DOHH2 (cell line): ENCODE results near the gene TIE1.

Experiments
- H3F3A ChIP-seq: fragments of 200-600 bp; sonication (generic), shearing (Covaris generic); 2 replicates; pipeline ENCODE4 v1.6.0; 2016; ENCODE audit warnings: antibody characterized with exemption, mild to moderate bottlenecking; ENCODE audit not compliant: control insufficient read depth, insufficient read depth
- H3K27ac ChIP-seq: fragments of 200-600 bp; sonication (generic); 2 replicates; pipeline ENCODE4 v1.5.1; 2014; ENCODE audit warnings: low read depth, mild to moderate bottlenecking, low read length, moderate library complexity
- H3K27me3 ChIP-seq: fragments of 200-600 bp; sonication (generic); 2 replicates; pipeline ENCODE4 v1.6.1; 2014; ENCODE audit warnings: mild to moderate bottlenecking, low read length, mixed read lengths; ENCODE audit not compliant: control insufficient read depth
- H3K36me3 ChIP-seq: fragments of 200-600 bp; sonication (generic); 2 replicates; pipeline ENCODE4 v1.6.1; 2014; ENCODE audit warnings: mild to moderate bottlenecking, low read length, moderate library complexity, mixed read lengths; ENCODE audit not compliant: control insufficient read depth
- H3K4me1 ChIP-seq: fragments of 200-600 bp; sonication (generic); 2 replicates; pipeline ENCODE4 v1.6.1; 2014; ENCODE audit warnings: mild to moderate bottlenecking, low read length, mixed read lengths; ENCODE audit not compliant: control insufficient read depth
- H3K4me2 ChIP-seq: fragments of 200-600 bp; sonication (generic); 2 replicates; pipeline ENCODE4 v1.6.0; 2014; ENCODE audit warnings: mild to moderate bottlenecking, low read length, moderate library complexity
- H3K4me3 ChIP-seq: fragments of 200-600 bp; sonication (generic); 2 replicates; pipeline ENCODE4 v1.5.1; 2014; ENCODE audit warnings: mild to moderate bottlenecking, low read length, mixed read lengths
- H3K79me2 ChIP-seq: fragments of 200-600 bp; sonication (generic); 2 replicates; pipeline ENCODE4 v1.6.1; 2014; ENCODE audit warnings: mild to moderate bottlenecking, low read length, mixed read lengths; ENCODE audit not compliant: control insufficient read depth
- H3K9me2 ChIP-seq: fragments of 200-600 bp; sonication (generic); replicated peaks from 2 replicates; pipeline ENCODE4 v1.6.1; 2014; ENCODE audit warnings: mild to moderate bottlenecking, low read length, mixed read lengths; ENCODE audit not compliant: control insufficient read depth
- H3K9me3 ChIP-seq: fragments of 200-600 bp; sonication (generic); 2 replicates; pipeline ENCODE4 v1.6.1; 2014; ENCODE audit warnings: antibody characterized with exemption, low read length, mixed read lengths; ENCODE audit not compliant: control insufficient read depth, insufficient read depth
- H4K20me1 ChIP-seq: fragments of 200-600 bp; sonication (generic); 2 replicates; pipeline ENCODE4 v1.6.0; 2014; ENCODE audit warnings: low read depth, mild to moderate bottlenecking, antibody characterized with exemption, low read length, moderate library complexity; ENCODE audit not compliant: control insufficient read depth, insufficient read depth
- CTCF ChIP-seq: fragments of 200-600 bp; sonication (generic); IDR thresholded peaks from one replicate; pipeline ENCODE4 v1.5.1; 2014; ENCODE audit warnings: antibody characterized with exemption, mild to moderate bottlenecking, low read depth, low read length; ENCODE audit not compliant: poor library complexity, severe bottlenecking
- EZH2phosphoT487 ChIP-seq: fragments of 200-600 bp; sonication (generic); IDR thresholded peaks from 2 replicates; pipeline ENCODE4 v1.6.1; 2017; ENCODE audit warnings: borderline replicate concordance, mild to moderate bottlenecking, antibody characterized with exemption, low read length, moderate library complexity, mixed read lengths

TIE1 gene

GRCh38 chr1:43315481-43315880 is 14.7 kb downstream of the TIE1 start:
- H3K4me2 ChIP-seq = no peak overlapping the region

GRCh38 chr1:43315963-43316737 is 15.4 kb downstream of the TIE1 start:
- Histone ChIP-seq H3K4me1 (no peaks in the 10 kb centered on the region), H4K20me1 (no peaks in the 10 kb centered on the region), H3K27ac (no peak overlapping the region), H3K4me3 (no peak overlapping the region), H3K9me2 (no peaks in the 10 kb centered on the region), H3K79me2 (no peaks in the 10 kb centered on the region), H3F3A (no peaks in the 10 kb centered on the region), H3K27me3 (no peaks in the 10 kb centered on the region), H3K9me3 (no peaks in the 10 kb centered on the region), H3K4me2 (no peak overlapping the region), H3K36me3 (no peaks in the 10 kb centered on the region)
- TF ChIP-seq CTCF (no peak), EZH2phosphoT487 (no peak)

More at GRCh38 chr1:43315481-43315880, 14.7 kb downstream of the TIE1 start:
- H3K9me2 ChIP-seq = no peaks in the 10 kb centered on the region
- H3K4me1 ChIP-seq = no peaks in the 10 kb centered on the region
- no peaks in the 10 kb centered on the region for H3K36me3 ChIP-seq
- H3K27me3 ChIP-seq = no peaks in the 10 kb centered on the region
- no peak overlapping the region for H3K27ac ChIP-seq
- H3F3A ChIP-seq = no peaks in the 10 kb centered on the region
- H3K79me2 ChIP-seq = no peaks in the 10 kb centered on the region
- no peak for TF ChIP-seq EZH2phosphoT487
- no peak for TF ChIP-seq CTCF
- H3K4me3 ChIP-seq = no peak overlapping the region
- H3K9me3 ChIP-seq = no peaks in the 10 kb centered on the region
- no peaks in the 10 kb centered on the region for H4K20me1 ChIP-seq

GRCh38 chr1:43316738-43317520 is 16.1 kb downstream of the TIE1 start:
- Histone ChIP-seq H3F3A (no peaks in the 10 kb centered on the region), H3K27me3 (no peaks in the 10 kb centered on the region), H3K4me3 (no peak overlapping the region), H3K9me2 (no peaks in the 10 kb centered on the region), H4K20me1 (no peaks in the 10 kb centered on the region), H3K9me3 (no peaks in the 10 kb centered on the region), H3K79me2 (no peaks in the 10 kb centered on the region), H3K36me3 (no peaks in the 10 kb centered on the region), H3K4me2 (no peak overlapping the region), H3K4me1 (no peaks in the 10 kb centered on the region), H3K27ac (no peak overlapping the region)
- no peak for TF ChIP-seq CTCF
- no peak for TF ChIP-seq EZH2phosphoT487
